ENCODE results near the gene IKBIP.
"Not testable (repeated sequence)": the region's sequence is repeated elsewhere in the genome, so short reads cannot be mapped to it uniquely, and the experiment has no call there.

Gene IKBIP

GRCh38 chr12:98579835-98580234 is 64.8 kb downstream of the IKBIP start:
- no peak for TF ChIP-seq CTCF (IDR thresholded peaks at IDR 0.05; ENCODE audit: insufficient read depth, low read length)
- no peak for TF ChIP-seq SPI1 (IDR thresholded peaks at IDR 0.05; ENCODE audit: borderline replicate concordance, low read depth)
- no peak for TF ChIP-seq GABPA (IDR thresholded peaks at IDR 0.05; ENCODE audit: low read depth)
- TF ChIP-seq POLR2AphosphoS5 (IDR thresholded peaks at IDR 0.05; ENCODE audit: low read depth), result no peak
- TF ChIP-seq REST (IDR thresholded peaks at IDR 0.05; ENCODE audit: insufficient replicate concordance, low read depth), result no peak
- no peak for DNase-seq (ENCODE audit: low read depth in 1 of 2, low spot score in 1 of 2)
- H3K27ac ChIP-seq (replicated peaks), result no peak overlapping the region
- no peaks in the 10 kb centered on the region for H3K27me3 ChIP-seq (ENCODE audit: insufficient read depth, poor library complexity, severe bottlenecking)
- H3K4me3 ChIP-seq (replicated peaks; ENCODE audit: insufficient read depth, low read length), result no peak overlapping the region

- TF ChIP-seq REST (IDR thresholded peaks at IDR 0.05; ENCODE audit: insufficient replicate concordance, low read depth) (no peak), GABPA (IDR thresholded peaks at IDR 0.05; ENCODE audit: low read depth) (no peak), SPI1 (IDR thresholded peaks at IDR 0.05; ENCODE audit: borderline replicate concordance, low read depth) (no peak), POLR2AphosphoS5 (IDR thresholded peaks at IDR 0.05; ENCODE audit: low read depth) (no peak), CTCF (IDR thresholded peaks at IDR 0.05; ENCODE audit: insufficient read depth, low read length) (no peak)
- Histone ChIP-seq H3K27ac (replicated peaks) (no peak overlapping the region), H3K4me3 (replicated peaks; ENCODE audit: insufficient read depth, low read length) (no peak overlapping the region), H3K27me3 (ENCODE audit: insufficient read depth, poor library complexity, severe bottlenecking) (no peaks in the 10 kb centered on the region)
- no peak for DNase-seq (ENCODE audit: low read depth in 1 of 2, low spot score in 1 of 2)
Observed at GRCh38 chr12:98579347-98579746, 65.2 kb downstream of the IKBIP start.

- Histone ChIP-seq H3K27ac (replicated peaks) (no peak overlapping the region), H3K4me3 (replicated peaks; ENCODE audit: insufficient read depth, low read length) (no peak overlapping the region), H3K27me3 (ENCODE audit: insufficient read depth, poor library complexity, severe bottlenecking) (no peaks in the 10 kb centered on the region)
- TF ChIP-seq SPI1 (IDR thresholded peaks at IDR 0.05; ENCODE audit: borderline replicate concordance, low read depth) (peak; percentile 29; the same call in 1 of the 2 replicates), POLR2AphosphoS5 (IDR thresholded peaks at IDR 0.05; ENCODE audit: low read depth) (no peak)
- peak; percentile 12 to 23 for DNase-seq (ENCODE audit: low read depth in 1 of 2, low spot score in 1 of 2)
Observed at GRCh38 chr12:98578821-98579220, 65.8 kb downstream of the IKBIP start.

GRCh38 chr12:98578392-98578791 is 66.2 kb downstream of the IKBIP start:
- H3K27ac ChIP-seq (replicated peaks), result no peak overlapping the region
- TF ChIP-seq REST (IDR thresholded peaks at IDR 0.05; ENCODE audit: insufficient replicate concordance, low read depth) (no peak), GABPA (IDR thresholded peaks at IDR 0.05; ENCODE audit: low read depth) (no peak), CTCF (IDR thresholded peaks at IDR 0.05; ENCODE audit: insufficient read depth, low read length) (no peak), SPI1 (IDR thresholded peaks at IDR 0.05; ENCODE audit: borderline replicate concordance, low read depth) (no peak), POLR2AphosphoS5 (IDR thresholded peaks at IDR 0.05; ENCODE audit: low read depth) (no peak)
- DNase-seq (ENCODE audit: low read depth in 1 of 2, low spot score in 1 of 2), result no peak
- H3K4me3 ChIP-seq (replicated peaks; ENCODE audit: insufficient read depth, low read length), result no peak overlapping the region
- H3K27me3 ChIP-seq (ENCODE audit: insufficient read depth, poor library complexity, severe bottlenecking), result no peaks in the 10 kb centered on the region

GRCh38 chr12:98576795-98577194 is 67.8 kb downstream of the IKBIP start:
- not testable (repeated sequence) for H3K27me3 ChIP-seq (ENCODE audit: insufficient read depth, poor library complexity, severe bottlenecking); H3K27ac ChIP-seq (replicated peaks); H3K4me3 ChIP-seq (replicated peaks; ENCODE audit: insufficient read depth, low read length); DNase-seq (ENCODE audit: low read depth in 1 of 2, low spot score in 1 of 2)

Data from HL-60 (cell line).